NB4 (cell line): ENCODE results near the gene EEF1A1.

Experiments used
- CTCF ChIP-seq: IDR thresholded peaks from one replicate; pipeline ENCODE4 v1.5.1; 2012; ENCODE audit warnings: low read depth, low read length
- MYC ChIP-seq: IDR thresholded peaks from 2 replicates; pipeline ENCODE4 v1.6.1; 2011; ENCODE audit warnings: low read depth, low read length
- POLR2A ChIP-seq: IDR thresholded peaks from 2 replicates; pipeline ENCODE4 v1.6.1; 2011; ENCODE audit warnings: mild to moderate bottlenecking; ENCODE audit not compliant: insufficient read length; ENCODE audit errors: extremely low read depth

- TF ChIP-seq CTCF = no peak
- TF ChIP-seq MYC = no peak
- no peak for TF ChIP-seq POLR2A
These were observed 26.2 kb upstream of the EEF1A1 start for GRCh38 chr6:73547036-73547435.
